Measurements from ENCODE around the gene PTPRM.

- TF ChIP-seq, protein P1, sequence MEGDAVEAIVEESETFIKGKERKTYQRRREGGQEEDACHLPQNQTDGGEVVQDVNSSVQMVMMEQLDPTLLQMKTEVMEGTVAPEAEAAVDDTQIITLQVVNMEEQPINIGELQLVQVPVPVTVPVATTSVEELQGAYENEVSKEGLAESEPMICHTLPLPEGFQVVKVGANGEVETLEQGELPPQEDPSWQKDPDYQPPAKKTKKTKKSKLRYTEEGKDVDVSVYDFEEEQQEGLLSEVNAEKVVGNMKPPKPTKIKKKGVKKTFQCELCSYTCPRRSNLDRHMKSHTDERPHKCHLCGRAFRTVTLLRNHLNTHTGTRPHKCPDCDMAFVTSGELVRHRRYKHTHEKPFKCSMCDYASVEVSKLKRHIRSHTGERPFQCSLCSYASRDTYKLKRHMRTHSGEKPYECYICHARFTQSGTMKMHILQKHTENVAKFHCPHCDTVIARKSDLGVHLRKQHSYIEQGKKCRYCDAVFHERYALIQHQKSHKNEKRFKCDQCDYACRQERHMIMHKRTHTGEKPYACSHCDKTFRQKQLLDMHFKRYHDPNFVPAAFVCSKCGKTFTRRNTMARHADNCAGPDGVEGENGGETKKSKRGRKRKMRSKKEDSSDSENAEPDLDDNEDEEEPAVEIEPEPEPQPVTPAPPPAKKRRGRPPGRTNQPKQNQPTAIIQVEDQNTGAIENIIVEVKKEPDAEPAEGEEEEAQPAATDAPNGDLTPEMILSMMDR (IDR thresholded peaks at IDR 0.05): no peak
- no peak for TF ChIP-seq YY1 (IDR thresholded peaks at IDR 0.05; ENCODE audit: low read depth)
- no peak for TF ChIP-seq RFX5 (IDR thresholded peaks at IDR 0.05; ENCODE audit: low read length)
- TF ChIP-seq POLR2AphosphoS5 (IDR thresholded peaks at IDR 0.05; ENCODE audit: low read depth, low read length): no peak
- TF ChIP-seq USF2 (IDR thresholded peaks at IDR 0.05; ENCODE audit: borderline replicate concordance, low read depth, low read length): no peak
- TF ChIP-seq PBX3 (IDR thresholded peaks at IDR 0.05): no peak
- TF ChIP-seq, protein P2, sequence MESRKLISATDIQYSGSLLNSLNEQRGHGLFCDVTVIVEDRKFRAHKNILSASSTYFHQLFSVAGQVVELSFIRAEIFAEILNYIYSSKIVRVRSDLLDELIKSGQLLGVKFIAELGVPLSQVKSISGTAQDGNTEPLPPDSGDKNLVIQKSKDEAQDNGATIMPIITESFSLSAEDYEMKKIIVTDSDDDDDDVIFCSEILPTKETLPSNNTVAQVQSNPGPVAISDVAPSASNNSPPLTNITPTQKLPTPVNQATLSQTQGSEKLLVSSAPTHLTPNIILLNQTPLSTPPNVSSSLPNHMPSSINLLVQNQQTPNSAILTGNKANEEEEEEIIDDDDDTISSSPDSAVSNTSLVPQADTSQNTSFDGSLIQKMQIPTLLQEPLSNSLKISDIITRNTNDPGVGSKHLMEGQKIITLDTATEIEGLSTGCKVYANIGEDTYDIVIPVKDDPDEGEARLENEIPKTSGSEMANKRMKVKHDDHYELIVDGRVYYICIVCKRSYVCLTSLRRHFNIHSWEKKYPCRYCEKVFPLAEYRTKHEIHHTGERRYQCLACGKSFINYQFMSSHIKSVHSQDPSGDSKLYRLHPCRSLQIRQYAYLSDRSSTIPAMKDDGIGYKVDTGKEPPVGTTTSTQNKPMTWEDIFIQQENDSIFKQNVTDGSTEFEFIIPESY (IDR thresholded peaks at IDR 0.05; ENCODE audit: borderline replicate concordance, low read depth): no peak
- TF ChIP-seq ELF1 (IDR thresholded peaks at IDR 0.05): no peak
These were observed 868.3 kb downstream of the PTPRM start for GRCh38 chr18:8435376-8435775.
